Endothelial cell of umbilical vein (primary cell): Measurements from ENCODE around the gene DNAJC11. TPM values are rescaled to one million over a fixed set of nuclear protein-coding genes. Genes with fewer than 3 reads are reported as not detected.

Source experiments
- BruUV-seq: library from RNA; stranded (reverse); fragments of 400-500 nt; replicated peaks from 2 replicates; lab custom pipeline; 2021; lab: Mats Ljungman, UMichigan
- CTCF ChIA-PET: fragments of 300-600, 350-600 bp; sonication (Branson Sonifier 250); formaldehyde crosslinking; loops from one replicate; lab custom pipeline; 2021; ENCODE audit warnings: antibody characterized with exemption, inconsistent platforms; lab: Charles Lee
- POLR2A ChIA-PET: fragments of 300-600, 350-600 bp; sonication (Branson Sonifier 250); formaldehyde crosslinking; loops from one replicate; lab custom pipeline; 2021; ENCODE audit warnings: antibody characterized with exemption, inconsistent platforms; lab: Charles Lee
- DNase-seq: peaks from one replicate; pipeline ENCODE4 v3.0.0-alpha.2; 2011; ENCODE audit warnings: low read depth, low spot score
- FAIRE-seq: peaks from 2 replicates; lab custom pipeline; 2011; peaks lifted over from hg19 to GRCh38; lab: Jason Lieb, UNC
- H2AFZ ChIP-seq: 2 replicates; pipeline ENCODE4 v1.6.0; 2012; ENCODE audit warnings: low read depth, low read length, control low read depth, inconsistent platforms
- H3K27ac ChIP-seq: 2 replicates; pipeline ENCODE4 v1.5.1; 2011; ENCODE audit warnings: low read depth, mild to moderate bottlenecking, control low read depth, low read length, moderate library complexity; ENCODE audit not compliant: insufficient read depth
- H3K27me3 ChIP-seq, 2 experiments: 2 replicates each; pipeline versions ENCODE4 v1.6.0 to v1.6.1; 2011; ENCODE audit warnings: low read length in 2 of 2, mixed read lengths in 1 of 2; ENCODE audit not compliant: control insufficient read depth in 2 of 2, insufficient read depth in 2 of 2
- H3K36me3 ChIP-seq, 2 experiments: 2 replicates in 1 of 2; 3 replicates in 1 of 2; pipeline ENCODE4 v1.5.1; 2011; ENCODE audit warnings: low read length in 2 of 2, mild to moderate bottlenecking in 1 of 2, moderate library complexity in 1 of 2; ENCODE audit not compliant: control insufficient read depth in 2 of 2, insufficient read depth in 2 of 2; ENCODE audit errors: extremely low read depth in 1 of 2
- H3K4me1 ChIP-seq: 3 replicates; pipeline ENCODE4 v1.5.1; 2011; ENCODE audit warnings: mild to moderate bottlenecking, low read length; ENCODE audit not compliant: control insufficient read depth, insufficient read depth; ENCODE audit errors: extremely low read depth
- H3K4me2 ChIP-seq: 2 replicates; pipeline ENCODE4 v1.6.1; 2011; ENCODE audit warnings: low read length, control low read depth, mixed read lengths; ENCODE audit not compliant: insufficient read depth
- H3K4me3 ChIP-seq, 3 experiments: fragments of 200-600 bp in 1 of 3; sonication (generic), shearing (Covaris generic) in 1 of 3; replicated peaks in 1 of 3; 2 replicates each; pipeline ENCODE4 v1.5.1; 2011 to 2016; ENCODE audit warnings: control low read depth in 3 of 3, low read length in 3 of 3, mild to moderate bottlenecking in 2 of 3, inconsistent platforms in 1 of 3, low read depth in 1 of 3, moderate library complexity in 1 of 3; ENCODE audit not compliant: insufficient read depth in 1 of 3
- H3K79me2 ChIP-seq: 2 replicates; pipeline ENCODE4 v1.6.0; 2012; ENCODE audit warnings: low read length, inconsistent platforms; ENCODE audit not compliant: control insufficient read depth, insufficient read depth
- H3K9ac ChIP-seq: replicated peaks from 2 replicates; pipeline ENCODE3; 2011; ENCODE audit warnings: low read length, control low read depth; ENCODE audit not compliant: insufficient read depth; ENCODE audit errors: extremely low read depth
- H3K9me1 ChIP-seq: replicated peaks from 3 replicates; pipeline ENCODE4 v1.6.0; 2011; ENCODE audit warnings: mild to moderate bottlenecking, low read length; ENCODE audit not compliant: control insufficient read depth, insufficient read depth; ENCODE audit errors: extremely low read depth
- H3K9me3 ChIP-seq: replicated peaks from 2 replicates; pipeline ENCODE4 v1.5.1; 2012; ENCODE audit warnings: low read length, inconsistent platforms; ENCODE audit not compliant: control insufficient read depth, insufficient read depth
- H4K20me1 ChIP-seq: replicated peaks from 2 replicates; pipeline ENCODE3; 2011; ENCODE audit warnings: mild to moderate bottlenecking, low read length; ENCODE audit not compliant: control insufficient read depth, insufficient read depth; ENCODE audit errors: extremely low read depth
- CTCF ChIP-seq, 2 donors: IDR thresholded peaks; 1 replicate in 1 of 2; 2 replicates in 1 of 2; pipeline ENCODE4 v1.5.1; 2011; ENCODE audit warnings: low read length in 2 of 2, mild to moderate bottlenecking in 2 of 2, moderate library complexity in 2 of 2, control low read depth in 1 of 2, inconsistent platforms in 1 of 2, low read depth in 1 of 2; ENCODE audit not compliant: insufficient read depth in 1 of 2; ENCODE audit errors: extremely low read depth in 1 of 2
- FOS ChIP-seq: IDR thresholded peaks from 2 replicates; pipeline ENCODE4 v1.6.1; 2011; ENCODE audit warnings: mild to moderate bottlenecking, low read length, moderate library complexity, borderline replicate concordance; ENCODE audit not compliant: insufficient read depth
- JUN ChIP-seq: IDR thresholded peaks from 2 replicates; pipeline ENCODE4 v1.6.1; 2011; ENCODE audit warnings: borderline replicate concordance, low read depth; ENCODE audit not compliant: insufficient read length, insufficient read depth
- MYC ChIP-seq: IDR thresholded peaks from one replicate; pipeline ENCODE4 v1.6.1; 2011; ENCODE audit warnings: mild to moderate bottlenecking, low read depth, low read length
- dilution Hi-C: fragments of 300-500 bp; cut with MboI; formaldehyde crosslinking; loops from one replicate; pipeline ENCODE4 v1.15.0; 2019; ENCODE audit warnings: low sequenced_read_pairs; ENCODE audit not compliant: extremely low pct_ligation_motif_present
- intact Hi-C: fragments of 100-400 bp; cut with micrococcal nuclease; formaldehyde crosslinking; loops from one replicate; pipeline ENCODE4 v1.10.0; 2022
- polyA plus RNA-seq, 4 experiments: library from polyadenylated mRNA; depleted of rRNA in 3 of 4; stranded (reverse) in 3 of 4; unstranded in 1 of 4; fragments of >200 nt; gene quantifications; 2 replicates each; pipeline versions ENCODE4 v1.2.1 to v1.2.3, GENCODE V29; 2011 to 2012; ENCODE audit warnings: missing spikeins in 1 of 4
- total RNA-seq: library from RNA; stranded (reverse); gene quantifications from 2 replicates; pipeline ENCODE4 v1.2.3, GENCODE V29; 2021

Gene DNAJC11
- total and polyA plus RNA-seq, 2 donors (not counting 3 experiments of a cell fraction or from before 2014, with no cell fraction given) = 31.1 to 64.3 TPM

DNA sequence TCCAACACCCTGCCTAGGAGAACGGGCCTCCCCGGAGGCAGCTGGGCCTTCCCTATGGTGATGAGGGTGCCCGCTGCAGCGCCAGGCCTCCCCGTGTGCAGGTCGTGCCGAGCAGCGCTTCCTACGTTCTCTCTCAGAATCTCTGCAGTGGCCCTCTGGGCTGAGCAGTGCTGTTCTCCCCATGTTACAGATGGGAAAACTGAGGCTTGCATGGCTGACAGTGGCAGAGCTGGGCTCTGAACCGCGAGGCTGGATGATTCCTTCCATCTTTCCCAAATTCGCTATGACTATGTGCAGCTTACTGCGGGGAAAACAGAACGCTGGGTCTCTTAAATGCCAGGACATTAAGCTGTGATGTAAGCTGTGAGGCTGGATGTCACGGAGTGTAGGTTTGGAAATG, 107.8 kb downstream of the DNAJC11 start:
- FAIRE-seq (no peak), DNase-seq (no peak)
- H3K9ac ChIP-seq = no peak overlapping the region
- no peak overlapping the region for H2AFZ ChIP-seq
- CTCF ChIA-PET = no interaction called here
- dilution Hi-C loops (no loop called here), intact Hi-C loops (no loop called here)
- no peak overlapping the region for H3K27ac ChIP-seq
- BruUV-seq = no TSS peak
- POLR2A ChIA-PET = no interaction called here
- TF ChIP-seq CTCF (IDR thresholded peaks at IDR 0.05; ENCODE audit: extremely low read depth in 1 of 2, insufficient read depth in 1 of 2, low read depth in 1 of 2, low read length in 2 of 2) (no peak), FOS (no peak)
- no peaks in the 10 kb centered on the region for H4K20me1 ChIP-seq
- H3K36me3 ChIP-seq = peaks cover 6 to 48% of the 10 kb centered on the region in 2 experiments
- H3K9me3 ChIP-seq = no peaks in the 10 kb centered on the region
- H3K4me2 ChIP-seq = no peak overlapping the region
- no peaks in the 10 kb centered on the region for H3K4me1 ChIP-seq
- no peaks in the 10 kb centered on the region for H3K27me3 ChIP-seq
- peaks cover 24% of the 10 kb centered on the region for H3K79me2 ChIP-seq
- H3K9me1 ChIP-seq = no peaks in the 10 kb centered on the region
- H3K4me3 ChIP-seq = no peak overlapping the region

DNA sequence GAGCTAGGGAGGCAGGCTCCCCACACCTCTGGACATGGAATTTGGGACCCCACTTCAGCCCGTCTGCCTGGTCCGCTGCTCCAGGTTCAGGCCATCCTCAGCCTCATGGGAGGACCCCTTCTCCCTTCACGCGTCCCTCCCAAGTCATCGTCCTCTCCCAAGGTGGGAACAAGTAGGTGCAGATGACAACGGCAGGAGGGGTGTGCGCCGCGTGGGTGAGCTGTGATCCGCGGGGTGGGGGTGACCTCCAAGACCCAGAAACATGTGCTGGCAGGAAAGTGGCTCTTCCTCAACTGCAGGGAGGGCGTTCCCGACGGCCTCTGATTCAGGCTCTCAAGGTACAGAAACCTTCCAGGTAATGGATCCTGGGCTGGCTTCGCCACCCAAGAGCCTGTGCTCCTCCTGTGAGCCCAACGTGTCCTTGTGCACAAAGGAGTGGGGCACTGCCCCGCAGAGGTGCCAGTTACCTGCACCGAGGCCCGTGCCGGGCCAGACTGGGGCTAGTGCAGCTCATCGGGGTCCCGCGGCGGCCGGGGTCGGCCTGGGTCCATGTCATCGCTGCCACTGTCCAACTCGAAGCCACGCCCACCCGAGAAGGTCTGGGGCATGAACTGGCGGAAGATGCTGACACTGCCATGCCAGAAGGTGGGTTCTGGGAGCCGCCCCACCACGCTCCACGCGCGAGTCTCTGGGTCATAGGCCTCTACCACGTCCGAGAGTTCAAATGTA, 108.6 kb downstream of the DNAJC11 start:
- CTCF ChIA-PET = no interaction called here
- Histone ChIP-seq H3K27me3 (no peaks in the 10 kb centered on the region), H3K36me3 (peaks cover 6 to 51% of the 10 kb centered on the region in 2 experiments), H3K4me1 (no peaks in the 10 kb centered on the region), H3K4me2 (no peak overlapping the region), H3K27ac (no peak overlapping the region), H4K20me1 (no peaks in the 10 kb centered on the region), H3K79me2 (peaks cover 22% of the 10 kb centered on the region), H3K9me3 (no peaks in the 10 kb centered on the region), H3K9me1 (no peaks in the 10 kb centered on the region), H3K9ac (no peak overlapping the region), H2AFZ (no peak overlapping the region), H3K4me3 (no peak overlapping the region)
- BruUV-seq = no TSS peak
- DNase-seq = no peak
- intact Hi-C loops (no loop called here), dilution Hi-C loops (no loop called here)
- POLR2A ChIA-PET = no interaction called here
- TF ChIP-seq JUN (no peak), MYC (no peak)
- FAIRE-seq = no peak
